Pancreas (tissue), 10 donors: ENCODE measurements around the gene SOD1. TPM values are rescaled to one million over a fixed set of nuclear protein-coding genes. Genes with fewer than 3 reads are reported as not detected.

Source experiments
- ATAC-seq, 4 donors: fragments of 200-7000 bp; cut with Tn5 transposase; one replicate each; pipeline versions ENCODE4 v1.8.0 to v1.9.1; 2020; ENCODE audit warnings: mild to moderate bottlenecking in 4 of 4, moderate library complexity in 4 of 4
- DNase-seq, 6 donors: peaks; one replicate each; pipeline ENCODE4 v3.0.0-alpha.2; 2020
- FAIRE-seq: peaks from 2 replicates; lab custom pipeline; 2012; peaks lifted over from hg19 to GRCh38; lab: Jason Lieb, UNC
- H3K27ac ChIP-seq, 4 donors: fragments of 200-600 bp; sonication (generic); 1 replicate in 3 of 4; 2 replicates in 1 of 4; pipeline versions ENCODE4 v1.5.0 to v1.8.0; 2020
- H3K27me3 ChIP-seq, 4 donors: fragments of 200-600 bp; one replicate each; pipeline ENCODE4 v1.8.0; 2021
- H3K36me3 ChIP-seq, 3 donors: fragments of 200-600 bp; sonication (generic) in 1 of 3; one replicate each; pipeline versions ENCODE4 v1.5.0 to v1.8.0; 2020 to 2021
- H3K4me1 ChIP-seq, 3 donors: fragments of 200-600 bp; one replicate each; pipeline ENCODE4 v1.8.0; 2021
- H3K4me3 ChIP-seq, 4 donors: fragments of 200-600 bp; sonication (generic) in 2 of 4; one replicate each; pipeline versions ENCODE4 v1.5.0 to v1.8.0; 2020 to 2021
- H3K9me3 ChIP-seq, 4 donors: fragments of 200-600 bp; one replicate each; pipeline ENCODE4 v1.8.0; 2021
- WGBS, 2 donors: extraction: QIAGEN DNeasy Blood & Tissue Kit; methylation state at CpG; one replicate each; pipeline ENCODE4 v1.1.7; 2013; 5-methylcytosine and 5-hydroxymethylcytosine counted together
- intact Hi-C, 3 donors: fragments of 100-400 bp; cut with DNase I; formaldehyde crosslinking; loops; one replicate each; pipeline versions ENCODE4 v1.11.1 to v1.14.2; 2022
- polyA plus RNA-seq, 2 donors: library from polyadenylated mRNA; stranded (reverse); fragments of 200-250 nt; gene quantifications; one replicate each; pipeline ENCODE4 v1.2.3, GENCODE V29; 2013
- total RNA-seq, 6 donors: library from RNA; stranded (reverse); fragmentation: NEBNext Ultra II Directional in 4 of 6; extraction: Animal tissue kit (Norgen Biotek cat#: 25700) in 4 of 6; gene quantifications; one replicate each; pipeline versions ENCODE4 v1.2.1 to v1.2.4, GENCODE V29; 2021 to 2023
- TF ChIP-seq, protein P1 (sequence below), 4 donors: fragments of 200-600 bp; sonication (generic) in 3 of 4; IDR thresholded peaks; one replicate each; pipeline versions ENCODE4 v1.5.0 to v1.8.0; 2021; ENCODE audit warnings: antibody characterized with exemption in 4 of 4
- donor health status: healthy with polysubstance abuse.
- donor health status: DM: no; HTN: no; CAD: no; lungs with moderate emphysema.
- donor health status: DM: no; HTN: no; CAD: no.
- donor health status: control.
- donor health status: control.
- donor health status: Bipolar disorder and iron deficiency.
- donor health status: DM: yes; HTN: yes; CAD: no.
- donor health status: DM: no; HTN: no; CAD: no.
- donor health status: DM: no; HTN: no; CAD: no.
- donor health status: DM: yes; HTN: yes; CAD: no.

SOD1 gene
- total RNA-seq (10 to 100 TPM; 35.3 to 83.2 (median 54.0) TPM), polyA plus RNA-seq (100 to 1,000 TPM; 122 to 191 TPM)

DNA sequence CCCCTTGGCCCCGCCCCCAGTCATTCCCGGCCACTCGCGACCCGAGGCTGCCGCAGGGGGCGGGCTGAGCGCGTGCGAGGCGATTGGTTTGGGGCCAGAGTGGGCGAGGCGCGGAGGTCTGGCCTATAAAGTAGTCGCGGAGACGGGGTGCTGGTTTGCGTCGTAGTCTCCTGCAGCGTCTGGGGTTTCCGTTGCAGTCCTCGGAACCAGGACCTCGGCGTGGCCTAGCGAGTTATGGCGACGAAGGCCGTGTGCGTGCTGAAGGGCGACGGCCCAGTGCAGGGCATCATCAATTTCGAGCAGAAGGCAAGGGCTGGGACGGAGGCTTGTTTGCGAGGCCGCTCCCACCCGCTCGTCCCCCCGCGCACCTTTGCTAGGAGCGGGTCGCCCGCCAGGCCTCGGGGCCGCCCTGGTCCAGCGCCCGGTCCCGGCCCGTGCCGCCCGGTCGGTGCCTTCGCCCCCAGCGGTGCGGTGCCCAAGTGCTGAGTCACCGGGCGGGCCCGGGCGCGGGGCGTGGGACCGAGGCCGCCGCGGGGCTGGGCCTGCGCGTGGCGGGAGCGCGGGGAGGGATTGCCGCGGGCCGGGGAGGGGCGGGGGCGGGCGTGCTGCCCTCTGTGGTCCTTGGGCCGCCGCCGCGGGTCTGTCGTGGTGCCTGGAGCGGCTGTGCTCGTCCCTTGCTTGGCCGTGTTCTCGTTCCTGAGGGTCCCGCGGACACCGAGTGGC, at the start of gene SOD1:
SOD1 (plus strand) TSS at position 158 of the 723 bp plus-strand sequence; CDS start at position 235, 77 bp downstream.
- no peaks in the 10 kb centered on the region for H3K9me3 ChIP-seq
- H3K36me3 ChIP-seq = no peaks in the 10 kb centered on the region
- TF ChIP-seq, protein P1, sequence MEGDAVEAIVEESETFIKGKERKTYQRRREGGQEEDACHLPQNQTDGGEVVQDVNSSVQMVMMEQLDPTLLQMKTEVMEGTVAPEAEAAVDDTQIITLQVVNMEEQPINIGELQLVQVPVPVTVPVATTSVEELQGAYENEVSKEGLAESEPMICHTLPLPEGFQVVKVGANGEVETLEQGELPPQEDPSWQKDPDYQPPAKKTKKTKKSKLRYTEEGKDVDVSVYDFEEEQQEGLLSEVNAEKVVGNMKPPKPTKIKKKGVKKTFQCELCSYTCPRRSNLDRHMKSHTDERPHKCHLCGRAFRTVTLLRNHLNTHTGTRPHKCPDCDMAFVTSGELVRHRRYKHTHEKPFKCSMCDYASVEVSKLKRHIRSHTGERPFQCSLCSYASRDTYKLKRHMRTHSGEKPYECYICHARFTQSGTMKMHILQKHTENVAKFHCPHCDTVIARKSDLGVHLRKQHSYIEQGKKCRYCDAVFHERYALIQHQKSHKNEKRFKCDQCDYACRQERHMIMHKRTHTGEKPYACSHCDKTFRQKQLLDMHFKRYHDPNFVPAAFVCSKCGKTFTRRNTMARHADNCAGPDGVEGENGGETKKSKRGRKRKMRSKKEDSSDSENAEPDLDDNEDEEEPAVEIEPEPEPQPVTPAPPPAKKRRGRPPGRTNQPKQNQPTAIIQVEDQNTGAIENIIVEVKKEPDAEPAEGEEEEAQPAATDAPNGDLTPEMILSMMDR (IDR thresholded peaks at IDR 0.05) = no peak
- intact Hi-C loops = no loop called here
- ATAC-seq (peak; percentile 94 to 99 (median 97)), DNase-seq (peak; percentile 90 to 96 (median 94)), FAIRE-seq (no peak)
- peak within 1 kb of the TSS; percentile 70 to 89 (median 82) for H3K27ac ChIP-seq
- WGBS, 2 donors = 0 to 1% methylated on average over 60 to 87 of the region's 87 CpGs
- H3K4me1 ChIP-seq = peaks cover 0 to 12% (median 6%) of the 10 kb centered on the region in 3 donors
- no peaks in the 10 kb centered on the region for H3K27me3 ChIP-seq
- H3K4me3 ChIP-seq = peak within 1 kb of the TSS; percentile 71 to 94 (median 79)

DNA sequence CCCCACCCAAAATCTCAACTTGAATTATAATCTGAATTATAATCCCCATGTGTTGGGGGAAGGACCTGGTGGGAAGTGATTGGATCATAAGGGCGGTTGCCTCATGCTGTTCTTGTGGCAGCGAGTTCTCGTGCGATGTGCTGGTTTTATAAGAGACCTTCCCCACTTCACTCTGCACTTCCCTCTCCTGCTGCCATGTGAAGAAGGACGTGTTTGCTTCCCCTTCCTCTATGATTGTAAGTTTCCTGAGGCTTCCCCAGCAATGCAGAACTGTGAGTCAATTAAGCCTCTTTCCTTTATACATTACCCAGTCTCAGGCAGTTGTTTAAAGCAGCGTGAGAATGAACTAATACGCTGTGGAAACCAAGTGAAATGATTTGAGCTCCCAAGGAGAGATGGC, 48.0 kb upstream of the SOD1 start:
- ATAC-seq (no peak), DNase-seq (no peak), FAIRE-seq (no peak)
- 81 to 83% methylated on average over 7 of the region's 7 CpGs for WGBS, 2 donors
- intact Hi-C loops = no loop called here
- H3K27ac ChIP-seq = no peak overlapping the region
- TF ChIP-seq, protein P1 (IDR thresholded peaks at IDR 0.05) = no peak
- H3K36me3 ChIP-seq = no peaks in the 10 kb centered on the region
- H3K9me3 ChIP-seq = no peaks in the 10 kb centered on the region
- no peaks in the 10 kb centered on the region for H3K27me3 ChIP-seq
- H3K4me3 ChIP-seq = no peak overlapping the region
- no peaks in the 10 kb centered on the region for H3K4me1 ChIP-seq

DNA sequence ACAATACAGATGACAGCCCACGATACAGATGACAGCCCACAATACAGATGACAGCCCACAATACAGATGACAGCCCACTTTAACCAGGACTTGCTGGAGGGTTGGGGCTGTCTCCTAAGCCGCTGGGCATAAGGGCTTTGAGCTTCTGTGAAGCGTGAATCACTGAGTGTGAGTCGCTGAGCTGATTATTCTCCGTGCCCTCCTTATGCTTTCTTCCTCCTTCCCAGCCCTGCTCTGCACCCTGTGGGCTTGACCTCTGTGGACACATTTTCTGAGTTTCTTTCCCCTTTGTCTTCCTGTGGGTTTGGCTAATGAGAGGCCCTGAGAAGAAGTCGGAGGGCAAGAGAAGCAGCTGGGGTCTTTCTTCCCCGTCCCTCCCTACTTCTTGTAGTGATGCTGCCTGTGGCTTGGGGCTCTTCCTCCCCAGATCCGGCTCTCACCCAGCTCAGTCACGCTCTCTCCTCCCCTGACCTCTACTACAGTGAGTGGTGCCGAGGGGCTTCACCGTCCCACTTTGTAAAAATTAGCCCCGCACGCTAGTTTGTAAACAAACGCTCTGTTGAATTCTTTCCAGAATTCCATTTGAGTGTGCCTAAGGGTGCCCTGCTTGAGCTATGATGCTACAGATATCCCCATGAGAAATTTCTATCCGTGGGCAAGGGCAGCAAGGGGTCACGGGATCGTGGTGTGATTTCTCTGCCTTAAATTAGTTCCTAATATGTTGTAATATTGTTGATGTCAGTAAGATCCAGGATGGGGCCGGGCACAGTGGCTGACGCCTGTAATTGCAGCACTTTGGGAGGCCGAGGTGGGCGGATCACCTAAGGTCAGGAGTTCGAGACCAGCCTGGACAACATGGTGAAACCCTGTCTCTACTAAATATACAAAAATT, 46.4 kb upstream of the SOD1 start:
- peak in 1 of 4 donors; percentile 28 for ATAC-seq
- intact Hi-C loops = no loop called here
- TF ChIP-seq, protein P1 (IDR thresholded peaks at IDR 0.05) = no peak

DNA sequence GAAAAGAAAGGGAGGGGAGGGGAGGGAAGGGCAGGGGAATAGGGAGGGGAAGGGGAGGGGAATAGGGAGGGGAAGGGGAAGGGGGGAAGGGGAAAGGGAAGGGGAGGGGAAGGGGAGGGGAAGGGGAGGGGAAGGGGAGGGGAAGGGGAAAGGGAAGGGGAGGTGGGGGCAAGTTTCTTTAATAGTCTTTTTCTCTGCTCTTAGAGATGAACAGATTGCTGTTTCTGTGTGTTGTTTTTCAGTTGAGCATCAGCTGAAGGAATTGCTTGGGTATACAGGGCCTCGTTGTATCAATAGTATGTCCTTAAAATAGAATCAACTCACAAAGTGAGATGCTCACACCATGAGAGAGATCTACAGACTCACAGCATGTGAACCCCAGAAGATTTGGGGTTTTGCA, 44.8 kb upstream of the SOD1 start:
- Histone ChIP-seq H3K36me3 (no peaks in the 10 kb centered on the region), H3K27me3 (no peaks in the 10 kb centered on the region), H3K4me1 (no peaks in the 10 kb centered on the region), H3K27ac (no peak overlapping the region), H3K9me3 (no peaks in the 10 kb centered on the region), H3K4me3 (no peak overlapping the region)
- no peak for ATAC-seq
- intact Hi-C loops = no loop called here
- no peak for FAIRE-seq
- WGBS, 2 donors = 55 to 71% methylated on average over 1 of the region's 1 CpG
- DNase-seq = no peak
- TF ChIP-seq, protein P1 (IDR thresholded peaks at IDR 0.05) = no peak

More for the DNA sequence above, 46.4 kb upstream of the SOD1 start:
- FAIRE-seq (no peak), DNase-seq (no peak)
- no peaks in the 10 kb centered on the region for H3K4me1 ChIP-seq
- H3K4me3 ChIP-seq = no peak overlapping the region
- H3K27ac ChIP-seq = no peak overlapping the region
- 57 to 67% methylated on average over 22 of the region's 22 CpGs for WGBS, 2 donors
- H3K27me3 ChIP-seq = no peaks in the 10 kb centered on the region
- H3K36me3 ChIP-seq = no peaks in the 10 kb centered on the region
- H3K9me3 ChIP-seq = no peaks in the 10 kb centered on the region
